ENCODE results near the gene RELN. TPM values are rescaled to one million over a fixed set of nuclear protein-coding genes. Genes with fewer than 3 reads are reported as not detected.
A peak's percentile ranks its signal among the peaks of the same experiment; 100 is the strongest.

The RELN gene
- total RNA-seq, 1 experiment from 2014 or later = 8.0 TPM

- no peaks in the 10 kb centered on the region for H3K36me3 ChIP-seq (ENCODE audit: low read depth, low read length)
- H3F3A ChIP-seq (ENCODE audit: low read length, unreplicated experiment) = no peaks in the 10 kb centered on the region
- POLR2A ChIA-PET (ENCODE audit: unreplicated experiment) = no interaction called here
- no peak overlapping the region for H3K27ac ChIP-seq (ENCODE audit: low read length)
- TF ChIP-seq CTCF (conservative IDR thresholded peaks at IDR 0.05; ENCODE audit: low read depth, low read length) = no peak
- TF ChIP-seq EZH2phosphoT487 (IDR thresholded peaks at IDR 0.05; ENCODE audit: borderline replicate concordance, low read length) = no peak
- no peak for TF ChIP-seq EZH2 (IDR thresholded peaks at IDR 0.05; ENCODE audit: low read length, unreplicated experiment)
- H4K20me1 ChIP-seq (ENCODE audit: low read length) = no peaks in the 10 kb centered on the region
- H3K4me2 ChIP-seq (ENCODE audit: low read length) = peak overlapping the region; percentile 61
- no peaks in the 10 kb centered on the region for H3K9me3 ChIP-seq (ENCODE audit: low read length)
- H3K9me2 ChIP-seq (replicated peaks; ENCODE audit: low read length) = no peaks in the 10 kb centered on the region
- no peaks in the 10 kb centered on the region for H3K27me3 ChIP-seq (ENCODE audit: low read length)
- peak; percentile 42 for ATAC-seq
- no peaks in the 10 kb centered on the region for H3K4me1 ChIP-seq (ENCODE audit: insufficient read depth, low read length)
- no peaks in the 10 kb centered on the region for H3K79me2 ChIP-seq (ENCODE audit: low read length)
- H3K9ac ChIP-seq (ENCODE audit: low read length) = no peak overlapping the region
- H2AFZ ChIP-seq (ENCODE audit: low read length) = peak overlapping the region; percentile 16; the same call in 1 of the 2 replicates
- H3K4me3 ChIP-seq (ENCODE audit: low read length) = peak overlapping the region; percentile 7; the same call in 1 of the 2 replicates
- CTCF ChIA-PET = no interaction called here
- intact Hi-C loops (cut with micrococcal nuclease) = no loop called here
- DNase-seq = peak; percentile 25
- BruUV-seq (replicated peaks) = no TSS peak
Measured at GRCh38 chr7:103811997-103812396, 177.5 kb downstream of the RELN start.

GRCh38 chr7:103811290-103811689 is 178.2 kb downstream of the RELN start:
- intact Hi-C loops (cut with micrococcal nuclease) = no loop called here
- no peak overlapping the region for H3K9ac ChIP-seq (ENCODE audit: low read length)
- no peaks in the 10 kb centered on the region for H3K9me2 ChIP-seq (replicated peaks; ENCODE audit: low read length)
- H3F3A ChIP-seq (ENCODE audit: low read length, unreplicated experiment) = no peaks in the 10 kb centered on the region
- TF ChIP-seq EZH2phosphoT487 (IDR thresholded peaks at IDR 0.05; ENCODE audit: borderline replicate concordance, low read length) (no peak), CTCF (conservative IDR thresholded peaks at IDR 0.05; ENCODE audit: low read depth, low read length) (no peak), EZH2 (IDR thresholded peaks at IDR 0.05; ENCODE audit: low read length, unreplicated experiment) (no peak)
- no peaks in the 10 kb centered on the region for H3K27me3 ChIP-seq (ENCODE audit: low read length)
- no peaks in the 10 kb centered on the region for H4K20me1 ChIP-seq (ENCODE audit: low read length)
- no TSS peak for BruUV-seq (replicated peaks)
- no peaks in the 10 kb centered on the region for H3K36me3 ChIP-seq (ENCODE audit: low read depth, low read length)
- DNase-seq = no peak
- ATAC-seq = no peak
- ChIA-PET POLR2A (ENCODE audit: unreplicated experiment) (no interaction called here), CTCF (no interaction called here)
- no peaks in the 10 kb centered on the region for H3K4me1 ChIP-seq (ENCODE audit: insufficient read depth, low read length)
- no peak overlapping the region for H3K4me3 ChIP-seq (ENCODE audit: low read length)
- H3K27ac ChIP-seq (ENCODE audit: low read length) = no peak overlapping the region
- H3K79me2 ChIP-seq (ENCODE audit: low read length) = no peaks in the 10 kb centered on the region
- no peak overlapping the region for H3K4me2 ChIP-seq (ENCODE audit: low read length)
- no peak overlapping the region for H2AFZ ChIP-seq (ENCODE audit: low read length)
- no peaks in the 10 kb centered on the region for H3K9me3 ChIP-seq (ENCODE audit: low read length)

GRCh38 chr7:103810112-103810744 is 179.2 kb downstream of the RELN start:
- intact Hi-C loops (cut with micrococcal nuclease) = no loop called here
- Histone ChIP-seq H4K20me1 (ENCODE audit: low read length) (no peaks in the 10 kb centered on the region), H3K27ac (ENCODE audit: low read length) (no peak overlapping the region), H3K4me1 (ENCODE audit: insufficient read depth, low read length) (no peaks in the 10 kb centered on the region), H2AFZ (ENCODE audit: low read length) (no peak overlapping the region), H3K36me3 (ENCODE audit: low read depth, low read length) (no peaks in the 10 kb centered on the region), H3K9me2 (replicated peaks; ENCODE audit: low read length) (no peaks in the 10 kb centered on the region), H3F3A (ENCODE audit: low read length, unreplicated experiment) (no peaks in the 10 kb centered on the region), H3K79me2 (ENCODE audit: low read length) (no peaks in the 10 kb centered on the region), H3K9me3 (ENCODE audit: low read length) (no peaks in the 10 kb centered on the region), H3K4me2 (ENCODE audit: low read length) (no peak overlapping the region), H3K27me3 (ENCODE audit: low read length) (no peaks in the 10 kb centered on the region), H3K9ac (ENCODE audit: low read length) (no peak overlapping the region), H3K4me3 (ENCODE audit: low read length) (no peak overlapping the region)
- ATAC-seq = no peak
- ChIA-PET CTCF (no interaction called here), POLR2A (ENCODE audit: unreplicated experiment) (no interaction called here)
- DNase-seq = no peak
- no TSS peak for BruUV-seq (replicated peaks)
- TF ChIP-seq EZH2phosphoT487 (IDR thresholded peaks at IDR 0.05; ENCODE audit: borderline replicate concordance, low read length) (no peak), EZH2 (IDR thresholded peaks at IDR 0.05; ENCODE audit: low read length, unreplicated experiment) (no peak), CTCF (conservative IDR thresholded peaks at IDR 0.05; ENCODE audit: low read depth, low read length) (no peak)
